Endothelial cell of hepatic sinusoid (primary cell): Measurements from ENCODE around the gene ZFP36L1.

Experiments
- in situ Hi-C: cut with HindIII; loops from 2 replicates; pipeline ENCODE4 v1.10.0; 2017; ENCODE audit warnings: low sequenced_read_pairs

The ZFP36L1 gene

DNA sequence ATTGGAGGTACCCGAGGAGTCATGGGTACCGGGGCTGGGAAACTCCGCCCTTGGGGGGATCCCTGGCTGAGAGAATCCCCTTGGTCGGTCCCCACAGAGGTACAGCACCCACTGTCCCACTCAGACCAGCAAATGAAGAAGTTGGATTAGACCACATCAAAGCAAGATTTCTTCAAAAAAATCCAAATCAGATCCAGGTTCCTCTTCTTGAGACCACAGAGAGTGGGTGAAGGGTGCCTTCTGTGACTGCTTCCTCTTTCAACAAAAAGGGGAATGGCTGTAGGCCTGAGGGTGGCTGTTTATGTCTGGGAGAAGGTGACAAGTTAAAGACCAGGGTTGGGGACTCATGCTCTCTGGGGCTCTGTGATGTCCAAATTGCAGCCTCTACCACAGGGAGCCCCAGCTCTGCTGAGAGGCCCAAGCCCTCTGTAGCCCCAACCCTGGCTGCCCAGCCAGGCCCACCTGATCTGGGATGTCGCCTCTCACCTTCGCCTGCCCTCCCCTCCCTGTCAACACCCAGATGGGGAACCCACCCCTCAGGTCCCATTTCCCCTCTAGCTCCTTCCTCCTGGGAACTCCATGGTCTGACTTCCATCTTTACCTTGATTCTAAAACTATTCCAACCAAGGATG is 50.9 kb downstream of the ZFP36L1 start:
- in situ Hi-C loops: no loop called here

DNA sequence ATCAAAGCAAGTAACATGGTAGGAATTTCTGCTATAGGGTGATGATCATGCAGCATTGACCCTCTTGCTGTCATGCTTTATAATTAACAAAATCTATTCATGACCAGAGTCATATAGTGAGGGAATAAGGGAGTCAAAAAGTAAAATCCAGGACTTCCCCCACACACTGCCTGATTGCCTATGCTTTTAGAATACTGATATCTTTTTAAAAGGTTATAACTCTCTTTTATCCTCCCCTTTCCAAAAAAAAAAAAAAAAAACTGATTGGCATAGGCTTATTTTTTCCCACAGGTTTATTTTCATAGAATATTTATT is 51.4 kb downstream of the ZFP36L1 start:
- in situ Hi-C loops: no loop called here

DNA sequence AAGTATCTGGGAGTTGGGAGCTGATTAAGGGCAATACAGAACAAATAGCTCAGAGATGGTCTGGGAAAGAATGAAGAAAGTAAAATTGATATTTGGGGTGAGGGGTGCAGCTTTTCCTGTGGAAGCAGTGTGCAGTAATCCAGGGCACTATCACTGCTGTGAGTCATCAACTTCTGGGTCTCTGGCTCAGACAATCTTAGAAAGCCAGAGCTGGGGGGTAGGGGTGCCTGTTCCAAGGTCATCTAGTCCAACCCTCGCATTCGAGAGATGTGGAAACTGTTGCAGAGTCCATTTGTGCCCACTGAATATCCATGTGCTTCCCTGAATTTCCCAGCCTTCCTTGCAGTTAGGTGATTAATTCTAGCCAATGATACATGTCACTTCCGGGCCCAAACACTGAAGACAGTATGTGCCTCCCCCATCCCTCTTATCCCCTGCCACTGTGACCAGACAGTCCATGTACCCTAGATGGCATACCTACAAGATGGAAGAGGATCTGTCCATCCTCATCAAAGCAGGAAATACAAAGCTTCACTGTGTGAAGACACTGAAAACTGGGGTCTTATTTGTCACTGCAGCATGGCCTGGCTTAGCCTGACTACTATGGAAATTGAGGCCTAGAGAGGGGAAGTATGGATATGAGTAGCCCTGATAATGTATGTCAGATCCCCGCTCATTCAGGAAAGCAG is 51.9 kb downstream of the ZFP36L1 start:
- in situ Hi-C loops: no loop called here

DNA sequence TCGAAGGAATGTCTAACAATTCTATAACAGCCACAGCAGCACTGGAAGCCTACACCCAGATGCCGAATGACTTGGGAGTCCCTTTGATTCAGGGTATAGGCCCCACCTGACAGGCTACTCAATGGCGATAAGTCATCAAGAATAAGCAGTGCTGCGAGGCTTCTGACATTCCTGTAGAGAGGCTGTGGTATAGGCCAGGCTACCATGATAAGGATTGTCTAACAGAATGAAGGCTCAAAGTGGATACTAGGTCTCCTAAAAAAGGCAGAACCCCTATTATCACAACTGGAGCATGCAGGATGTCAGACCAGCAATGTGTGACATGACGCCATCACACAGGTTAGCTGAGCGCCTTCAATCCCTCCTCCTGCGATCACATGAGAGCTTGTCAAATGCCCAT is 53.2 kb downstream of the ZFP36L1 start:
- in situ Hi-C loops: no loop called here

DNA sequence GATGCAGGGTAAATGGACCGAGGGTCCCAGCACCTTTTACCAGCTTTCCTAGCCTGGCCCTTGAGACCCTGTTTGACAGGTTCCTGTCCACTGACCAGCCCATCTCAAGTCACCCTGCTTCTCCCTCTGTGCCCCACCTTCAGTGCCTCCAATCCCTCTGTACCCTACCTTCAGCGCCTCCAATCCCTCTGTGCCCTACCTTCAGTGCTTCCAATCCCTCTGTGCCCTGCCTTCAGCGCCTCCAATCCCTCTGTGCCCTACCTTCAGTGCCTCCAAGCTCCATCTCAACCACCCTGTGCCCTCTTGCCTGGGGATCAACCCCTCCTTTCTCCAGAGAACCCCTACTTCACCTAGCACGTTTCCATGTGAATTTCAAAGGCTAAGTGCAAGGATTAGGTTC is 54.3 kb downstream of the ZFP36L1 start:
- in situ Hi-C loops: no loop called here
